HepG2 (cell line): ENCODE data around the gene PRKAR2A. TPM values are rescaled to one million over a fixed set of nuclear protein-coding genes. Genes with fewer than 3 reads are reported as not detected.
"Not testable (repeated sequence)": the region's sequence is repeated elsewhere in the genome, so short reads cannot be mapped to it uniquely, and the experiment has no call there.

Source experiments
- ATAC-seq: fragments of 200-7000 bp; cut with Tn5 transposase; 3 replicates; pipeline ENCODE4 v1.9.1; 2020; ENCODE audit warnings: mild to moderate bottlenecking, moderate library complexity
- BruUV-seq: library from RNA; stranded (reverse); fragments of 400-500 nt; replicated peaks from 2 replicates; lab custom pipeline; 2021; lab: Mats Ljungman, UMichigan
- CTCF ChIA-PET: fragments of 300-600 bp; formaldehyde crosslinking; extraction: SDS; loops from one replicate; lab custom pipeline; 2021; ENCODE audit warnings: low total read pairs, inconsistent platforms, low intra/inter-chr PET ratio; lab: Yijun Ruan, JAX
- POLR2A ChIA-PET: fragments of 350-600 bp; sonication (Branson Sonifier 250); formaldehyde crosslinking; loops from one replicate; lab custom pipeline; 2020; ENCODE audit warnings: antibody characterized with exemption, inconsistent platforms; lab: Yijun Ruan, JAX
- DNase-seq: peaks from one replicate; pipeline ENCODE4 v3.0.0-alpha.2; 2015; ENCODE audit warnings: low spot score
- FAIRE-seq: peaks from 3 replicates; lab custom pipeline; 2011; peaks lifted over from hg19 to GRCh38; lab: Jason Lieb, UNC
- H2AFZ ChIP-seq: one replicate; pipeline ENCODE4 v1.6.1; 2011; ENCODE audit warnings: low read length, inconsistent platforms
- H3K27ac ChIP-seq: fragments of 300-600 bp; 3 replicates; pipeline ENCODE4 v1.8.0; 2011; ENCODE audit warnings: mixed run types, mild to moderate bottlenecking, mixed read lengths, low read length, inconsistent platforms; ENCODE audit not compliant: insufficient read depth; ENCODE audit errors: extremely low read length
- H3K27me3 ChIP-seq, 2 experiments: fragments of 200-600 bp in 1 of 2; 2 replicates in 1 of 2; 3 replicates in 1 of 2; pipeline versions ENCODE4 v1.6.0 to v1.8.0; 2011; ENCODE audit warnings: low read length in 2 of 2, mild to moderate bottlenecking in 2 of 2, moderate library complexity in 2 of 2, inconsistent platforms in 1 of 2; ENCODE audit not compliant: insufficient read depth in 2 of 2, control insufficient read depth in 1 of 2
- H3K36me3 ChIP-seq, 2 experiments: fragments of 200-600 bp in 1 of 2; replicated peaks in 1 of 2; 2 replicates in 1 of 2; 3 replicates in 1 of 2; pipeline versions ENCODE4 v1.5.1 to v1.8.0; 2011; ENCODE audit warnings: low read length in 2 of 2, inconsistent platforms in 1 of 2; ENCODE audit not compliant: insufficient read depth in 2 of 2, control insufficient read depth in 1 of 2
- H3K4me1 ChIP-seq: 2 replicates; pipeline ENCODE4 v1.5.1; 2012; ENCODE audit warnings: low read length, inconsistent platforms; ENCODE audit not compliant: insufficient read depth
- H3K4me2 ChIP-seq: 2 replicates; pipeline ENCODE4 v1.6.0; 2011; ENCODE audit warnings: low read depth, low read length, inconsistent platforms
- H3K4me3 ChIP-seq, 3 experiments: fragments of 200-600 bp in 1 of 3; sonication (generic), shearing (Covaris generic) in 1 of 3; replicated peaks in 1 of 3; 2 replicates each; pipeline ENCODE4 v1.5.1; 2011 to 2016; ENCODE audit warnings: low read length in 3 of 3, inconsistent platforms in 2 of 3, low read depth in 2 of 3, mild to moderate bottlenecking in 2 of 3, control low read depth in 1 of 3, mixed read lengths in 1 of 3; ENCODE audit not compliant: insufficient read depth in 1 of 3
- H3K79me2 ChIP-seq: one replicate; pipeline ENCODE4 v1.6.1; 2011; ENCODE audit warnings: low read length, inconsistent platforms; ENCODE audit not compliant: insufficient read depth
- H3K9ac ChIP-seq: 2 replicates; pipeline ENCODE4 v1.6.0; 2011; ENCODE audit warnings: mild to moderate bottlenecking, low read depth, low read length, inconsistent platforms; ENCODE audit not compliant: insufficient read depth
- H3K9me3 ChIP-seq: 2 replicates; pipeline ENCODE4 v1.5.1; 2012; ENCODE audit warnings: mild to moderate bottlenecking, low read length
- H4K20me1 ChIP-seq: 2 replicates; pipeline ENCODE4 v1.6.0; 2011; ENCODE audit warnings: inconsistent platforms, mild to moderate bottlenecking, low read length, moderate library complexity; ENCODE audit not compliant: insufficient read depth
- ATF7 ChIP-seq, 2 experiments: fragments of 450-650 bp in 1 of 2; sonication (generic) in 1 of 2; formaldehyde crosslinking in 1 of 2; IDR thresholded peaks; 2 replicates each; pipeline versions ENCODE4 v1.4.0 to v1.6.1; 2016 to 2020; ENCODE audit warnings: antibody characterized with exemption in 1 of 2, mild to moderate bottlenecking in 1 of 2, missing genetic modification reagents in 1 of 2
- KDM4B ChIP-seq: sonication (generic); formaldehyde crosslinking; IDR thresholded peaks from 2 replicates; pipeline ENCODE4 v1.4.0; 2020; ENCODE audit warnings: missing genetic modification reagents
- KLF12 ChIP-seq: sonication (generic); formaldehyde crosslinking; IDR thresholded peaks from 2 replicates; pipeline ENCODE4 v1.4.0; 2020; ENCODE audit warnings: missing genetic modification reagents, borderline replicate concordance
- PITX1 ChIP-seq: sonication (generic); formaldehyde crosslinking; IDR thresholded peaks from 2 replicates; pipeline ENCODE4 v1.5.1; 2020; ENCODE audit warnings: mild to moderate bottlenecking, missing genetic modification reagents
- SOX5 ChIP-seq: IDR thresholded peaks from 2 replicates; pipeline ENCODE4 v1.6.1; 2016; ENCODE audit warnings: borderline replicate concordance
- TGIF2 ChIP-seq: IDR thresholded peaks from 2 replicates; pipeline ENCODE4 v1.6.1; 2016; ENCODE audit warnings: control low read depth, missing compliant biosample characterization
- ZBTB37 ChIP-seq: sonication (generic); formaldehyde crosslinking; IDR thresholded peaks from 2 replicates; pipeline ENCODE4 v1.4.0; 2020; ENCODE audit warnings: mild to moderate bottlenecking, missing genetic modification reagents
- ZBTB7A ChIP-seq: sonication (generic); formaldehyde crosslinking; IDR thresholded peaks from 2 replicates; pipeline ENCODE4 v1.8.0; 2022; ENCODE audit warnings: mild to moderate bottlenecking, missing genetic modification reagents
- ZNF337 ChIP-seq: sonication (generic); formaldehyde crosslinking; IDR thresholded peaks from 2 replicates; pipeline ENCODE4 v1.5.1; 2020; ENCODE audit warnings: missing genetic modification reagents, low read depth, mild to moderate bottlenecking, borderline replicate concordance
- ZNF460 ChIP-seq: sonication (generic); formaldehyde crosslinking; IDR thresholded peaks from 2 replicates; pipeline ENCODE4 v1.5.1; 2020; ENCODE audit warnings: missing genetic modification reagents, mild to moderate bottlenecking, borderline replicate concordance
- ZNF615 ChIP-seq: sonication (generic); formaldehyde crosslinking; IDR thresholded peaks from 2 replicates; pipeline ENCODE4 v1.5.0; 2020; ENCODE audit warnings: mild to moderate bottlenecking, missing genetic modification reagents, borderline replicate concordance
- WGBS: methylation state at CpG from one replicate; pipeline ENCODE4 v1.1.6; 2017; ENCODE audit warnings: low lambda C conversion rate; 5-methylcytosine and 5-hydroxymethylcytosine counted together
- in situ Hi-C: cut with HindIII; loops from 2 replicates; pipeline ENCODE4 v1.10.0; 2017; ENCODE audit warnings: low pct_unique_long_range_greater_than_20kb; ENCODE audit not compliant: extremely low pct_ligation_motif_present
- intact Hi-C: fragments of 100-400 bp; cut with micrococcal nuclease; formaldehyde crosslinking; loops from one replicate; pipeline ENCODE4 v1.10.0; 2022; ENCODE audit not compliant: unreplicated experiment
- polyA plus RNA-seq, 8 experiments: library from polyadenylated mRNA; depleted of rRNA in 3 of 8; stranded (reverse) in 7 of 8; unstranded in 1 of 8; fragments of >200 nt; fragmentation: Illumina TruSeq in 4 of 8; extraction: Trizol in 4 of 8; gene quantifications; 2 replicates each; pipeline versions ENCODE4 v1.2.1 to v1.2.3, GENCODE V29; 2011 to 2016; ENCODE audit warnings: low read depth in 4 of 8, missing spikeins in 1 of 8, mixed read lengths in 1 of 8; ENCODE audit not compliant: insufficient read depth in 1 of 8
- total RNA-seq, 5 experiments: library from RNA; depleted of rRNA; stranded (reverse); fragments of >200 nt; fragmentation: Illumina TruSeq; extraction: Trizol; gene quantifications; 2 replicates each; pipeline ENCODE4 v1.2.3, GENCODE V29; 2016; ENCODE audit warnings: low read depth in 1 of 5
- TF ChIP-seq, protein P1 (sequence below): IDR thresholded peaks from 2 replicates; pipeline ENCODE4 v1.6.1; 2016; ENCODE audit warnings: mild to moderate bottlenecking, missing biosample characterization, missing genetic modification reagents
- TF ChIP-seq, protein P2 (sequence below): sonication (generic); formaldehyde crosslinking; IDR thresholded peaks from 2 replicates; pipeline ENCODE4 v1.5.0; 2020; ENCODE audit warnings: missing genetic modification reagents, mild to moderate bottlenecking, borderline replicate concordance
- TF ChIP-seq, protein P3 (sequence below): sonication (generic); formaldehyde crosslinking; IDR thresholded peaks from 2 replicates; pipeline ENCODE4 v1.5.1; 2020; ENCODE audit warnings: mild to moderate bottlenecking, moderate library complexity, missing genetic modification reagents

Gene PRKAR2A
- total and polyA plus RNA-seq, 2 of the 13 experiments (the other 11 are each of a cell fraction or from before 2014, with no cell fraction given): 11.8 to 29.2 TPM

DNA sequence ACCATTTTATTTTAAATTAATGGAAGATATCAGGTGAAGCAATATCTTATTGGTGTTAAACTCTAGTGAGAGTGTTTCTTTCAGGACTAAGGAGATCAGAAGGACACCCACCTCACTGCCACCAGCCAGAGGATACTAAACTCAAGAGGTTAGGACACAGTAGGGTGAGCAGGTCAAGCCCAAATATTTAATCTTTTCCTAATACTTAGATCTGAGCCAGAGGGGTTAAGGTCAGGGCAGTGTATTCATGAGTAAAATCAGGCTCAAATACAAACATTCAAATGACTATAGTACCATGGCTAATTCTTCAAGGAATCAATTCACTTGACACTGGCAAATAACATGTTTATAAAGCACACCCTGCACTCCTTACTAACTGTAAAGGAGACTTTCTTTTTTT lies 65.6 kb downstream of the PRKAR2A start:
- H3K9ac ChIP-seq: no peak overlapping the region
- H3K27ac ChIP-seq: no peak overlapping the region
- H3K4me3 ChIP-seq: no peak overlapping the region
- no peak for DNase-seq
- TF ChIP-seq ZNF460 (no peak), SOX5 (CRISPR knock-in tag) (no peak), ZBTB7A (CRISPR knock-in tag) (no peak), ZNF615 (CRISPR knock-in tag) (no peak), ATF7 (IDR thresholded peaks at IDR 0.05) (no peak), ATF7 (CRISPR knock-in tag; IDR thresholded peaks at IDR 0.05) (no peak), PITX1 (no peak), KLF12 (CRISPR knock-in tag) (no peak), KDM4B (no peak), ZBTB37 (CRISPR knock-in tag) (no peak), TGIF2 (CRISPR knock-in tag) (no peak), ZNF337 (no peak)
- TF ChIP-seq, protein P1, sequence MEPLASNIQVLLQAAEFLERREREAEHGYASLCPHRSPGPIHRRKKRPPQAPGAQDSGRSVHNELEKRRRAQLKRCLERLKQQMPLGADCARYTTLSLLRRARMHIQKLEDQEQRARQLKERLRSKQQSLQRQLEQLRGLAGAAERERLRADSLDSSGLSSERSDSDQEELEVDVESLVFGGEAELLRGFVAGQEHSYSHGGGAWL (CRISPR knock-in tag): no peak
- TF ChIP-seq, protein P2, sequence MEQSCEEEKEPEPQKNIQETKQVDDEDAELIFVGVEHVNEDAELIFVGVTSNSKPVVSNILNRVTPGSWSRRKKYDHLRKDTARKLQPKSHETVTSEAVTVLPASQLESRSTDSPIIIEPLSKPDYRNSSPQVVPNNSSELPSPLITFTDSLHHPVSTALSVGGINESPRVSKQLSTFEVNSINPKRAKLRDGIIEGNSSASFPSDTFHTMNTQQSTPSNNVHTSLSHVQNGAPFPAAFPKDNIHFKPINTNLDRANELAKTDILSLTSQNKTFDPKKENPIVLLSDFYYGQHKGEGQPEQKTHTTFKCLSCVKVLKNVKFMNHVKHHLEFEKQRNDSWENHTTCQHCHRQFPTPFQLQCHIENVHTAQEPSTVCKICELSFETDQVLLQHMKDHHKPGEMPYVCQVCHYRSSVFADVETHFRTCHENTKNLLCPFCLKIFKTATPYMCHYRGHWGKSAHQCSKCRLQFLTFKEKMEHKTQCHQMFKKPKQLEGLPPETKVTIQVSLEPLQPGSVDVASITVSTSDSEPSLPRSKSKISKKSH (CRISPR knock-in tag): no peak
- TF ChIP-seq, protein P3, sequence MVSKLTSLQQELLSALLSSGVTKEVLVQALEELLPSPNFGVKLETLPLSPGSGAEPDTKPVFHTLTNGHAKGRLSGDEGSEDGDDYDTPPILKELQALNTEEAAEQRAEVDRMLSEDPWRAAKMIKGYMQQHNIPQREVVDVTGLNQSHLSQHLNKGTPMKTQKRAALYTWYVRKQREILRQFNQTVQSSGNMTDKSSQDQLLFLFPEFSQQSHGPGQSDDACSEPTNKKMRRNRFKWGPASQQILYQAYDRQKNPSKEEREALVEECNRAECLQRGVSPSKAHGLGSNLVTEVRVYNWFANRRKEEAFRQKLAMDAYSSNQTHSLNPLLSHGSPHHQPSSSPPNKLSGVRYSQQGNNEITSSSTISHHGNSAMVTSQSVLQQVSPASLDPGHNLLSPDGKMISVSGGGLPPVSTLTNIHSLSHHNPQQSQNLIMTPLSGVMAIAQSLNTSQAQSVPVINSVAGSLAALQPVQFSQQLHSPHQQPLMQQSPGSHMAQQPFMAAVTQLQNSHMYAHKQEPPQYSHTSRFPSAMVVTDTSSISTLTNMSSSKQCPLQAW: no peak
- no peak overlapping the region for H2AFZ ChIP-seq
- no peak for FAIRE-seq
- no peaks in the 10 kb centered on the region for H4K20me1 ChIP-seq
- H3K4me2 ChIP-seq: no peak overlapping the region
- in situ Hi-C loops (no loop called here), intact Hi-C loops (no loop called here)
- ATAC-seq: no peak
- POLR2A ChIA-PET: no interaction called here
- H3K4me1 ChIP-seq: no peaks in the 10 kb centered on the region
- no peaks in the 10 kb centered on the region for H3K27me3 ChIP-seq
- peaks cover 4 to 8% of the 10 kb centered on the region in 2 experiments; a peak in 4 of 5 replicates for H3K36me3 ChIP-seq
- no peaks in the 10 kb centered on the region for H3K9me3 ChIP-seq
- H3K79me2 ChIP-seq: no peaks in the 10 kb centered on the region
- BruUV-seq: no TSS peak
- CTCF ChIA-PET: no interaction called here

DNA sequence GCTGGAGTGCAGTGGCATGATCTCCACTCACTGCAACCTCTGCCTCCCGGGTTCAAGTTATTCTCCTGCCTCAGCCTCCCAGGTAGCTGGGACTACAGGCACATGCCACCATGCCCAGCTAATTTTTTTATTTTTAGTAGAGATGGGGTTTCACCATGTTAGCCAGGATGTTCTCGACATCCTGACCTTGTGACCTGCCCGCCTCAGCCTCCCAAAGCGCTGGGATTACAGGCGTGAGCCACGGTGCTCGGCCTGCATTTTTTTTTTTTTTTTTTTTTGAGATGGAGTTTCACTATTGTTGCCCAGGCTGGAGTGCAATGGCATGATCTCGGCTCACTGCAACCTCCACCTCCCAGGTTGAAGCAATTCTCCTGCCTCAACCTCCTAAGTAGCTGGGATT lies 69.1 kb downstream of the PRKAR2A start:
- POLR2A ChIA-PET, H3K9ac ChIP-seq, H3K79me2 ChIP-seq, intact Hi-C loops, H2AFZ ChIP-seq, H3K4me1 ChIP-seq, H3K27me3 ChIP-seq, ATAC-seq, in situ Hi-C loops, H3K4me3 ChIP-seq, H3K9me3 ChIP-seq, FAIRE-seq, H3K27ac ChIP-seq, CTCF ChIA-PET, DNase-seq, BruUV-seq, H4K20me1 ChIP-seq, H3K4me2 ChIP-seq: not testable (repeated sequence)
- H3K36me3 ChIP-seq: peaks cover 4 to 10% of the 10 kb centered on the region in 2 experiments; a peak in 4 of 5 replicates
- 95% methylated on average over 8 of the region's 8 CpGs for WGBS
